HepG2 (cell line): Measurements from ENCODE around the gene KRTAP5-4. TPM values are rescaled to one million over a fixed set of nuclear protein-coding genes. Genes with fewer than 3 reads are reported as not detected.
A peak's percentile ranks its signal among the peaks of the same experiment; 100 is the strongest.

Source experiments
- FOXJ3 ChIP-seq: sonication (generic); formaldehyde crosslinking; IDR thresholded peaks from 2 replicates; pipeline ENCODE4 v1.4.0; 2020; ENCODE audit warnings: missing genetic modification reagents, mild to moderate bottlenecking, borderline replicate concordance
- GLMP ChIP-seq: sonication (generic); formaldehyde crosslinking; IDR thresholded peaks from 2 replicates; pipeline ENCODE4 v1.9.0; 2021; ENCODE audit warnings: missing genetic modification reagents, mild to moderate bottlenecking, borderline replicate concordance
- IKZF4 ChIP-seq: sonication (generic); formaldehyde crosslinking; IDR thresholded peaks from 2 replicates; pipeline ENCODE4 v1.5.1; 2020; ENCODE audit warnings: borderline replicate concordance, mild to moderate bottlenecking, low read depth, missing genetic modification reagents; ENCODE audit errors: not compliant biosample characterization
- IKZF5 ChIP-seq: IDR thresholded peaks from 2 replicates; pipeline ENCODE4 v1.6.1; 2018; ENCODE audit warnings: missing genetic modification reagents, mild to moderate bottlenecking, missing compliant biosample characterization
- KLF12 ChIP-seq: sonication (generic); formaldehyde crosslinking; IDR thresholded peaks from 2 replicates; pipeline ENCODE4 v1.4.0; 2020; ENCODE audit warnings: missing genetic modification reagents, borderline replicate concordance
- MED8 ChIP-seq: sonication (generic); formaldehyde crosslinking; IDR thresholded peaks from 2 replicates; pipeline ENCODE4 v1.8.1; 2023; ENCODE audit warnings: mild to moderate bottlenecking, missing genetic modification reagents; ENCODE audit not compliant: insufficient replicate concordance
- REST ChIP-seq, 2 experiments: IDR thresholded peaks; 2 replicates each; pipeline ENCODE4 v1.6.1; 2011 to 2012; ENCODE audit warnings: low read length in 2 of 2, borderline replicate concordance in 1 of 2, low read depth in 1 of 2, mild to moderate bottlenecking in 1 of 2, moderate library complexity in 1 of 2
- TARDBP ChIP-seq: sonication (generic); formaldehyde crosslinking; IDR thresholded peaks from 2 replicates; pipeline ENCODE4 v1.8.0; 2022; ENCODE audit warnings: mild to moderate bottlenecking, missing genetic modification reagents
- UBTF ChIP-seq: sonication (generic); formaldehyde crosslinking; IDR thresholded peaks from 2 replicates; pipeline ENCODE4 v1.4.0; 2020; ENCODE audit warnings: mild to moderate bottlenecking, missing genetic modification reagents
- USF2 ChIP-seq, 2 experiments: sonication (generic) in 1 of 2; formaldehyde crosslinking in 1 of 2; IDR thresholded peaks; 2 replicates each; pipeline versions ENCODE4 v1.5.1 to v1.6.1; 2011 to 2020; ENCODE audit warnings: borderline replicate concordance in 1 of 2, low read depth in 1 of 2, low read length in 1 of 2, mild to moderate bottlenecking in 1 of 2, missing genetic modification reagents in 1 of 2, moderate library complexity in 1 of 2
- YEATS2 ChIP-seq: sonication (generic); formaldehyde crosslinking; IDR thresholded peaks from 2 replicates; pipeline ENCODE4 v1.4.0; 2020; ENCODE audit warnings: missing genetic modification reagents, borderline replicate concordance
- ZBTB38 ChIP-seq: sonication (generic); formaldehyde crosslinking; IDR thresholded peaks from 2 replicates; pipeline ENCODE4 v1.5.1; 2020; ENCODE audit warnings: mild to moderate bottlenecking, missing genetic modification reagents
- ZNF292 ChIP-seq: sonication (generic); formaldehyde crosslinking; IDR thresholded peaks from 2 replicates; pipeline ENCODE4 v1.8.1; 2022; ENCODE audit warnings: mild to moderate bottlenecking, low read depth, missing genetic modification reagents, borderline replicate concordance
- ZNF329 ChIP-seq: sonication (generic); formaldehyde crosslinking; IDR thresholded peaks from 2 replicates; pipeline ENCODE4 v1.9.0; 2021; ENCODE audit warnings: low read depth, mild to moderate bottlenecking, missing genetic modification reagents
- ZNF354B ChIP-seq: sonication (generic); formaldehyde crosslinking; IDR thresholded peaks from 2 replicates; pipeline ENCODE4 v1.8.0; 2022; ENCODE audit warnings: mild to moderate bottlenecking, missing genetic modification reagents
- ZNF879 ChIP-seq: sonication (generic); formaldehyde crosslinking; IDR thresholded peaks from 2 replicates; pipeline ENCODE4 v1.8.1; 2023; ENCODE audit warnings: missing genetic modification reagents
- polyA plus RNA-seq, 8 experiments: library from polyadenylated mRNA; depleted of rRNA in 3 of 8; stranded (reverse) in 7 of 8; unstranded in 1 of 8; fragments of >200 nt; fragmentation: Illumina TruSeq in 4 of 8; extraction: Trizol in 4 of 8; gene quantifications; 2 replicates each; pipeline versions ENCODE4 v1.2.1 to v1.2.3, GENCODE V29; 2011 to 2016; ENCODE audit warnings: low read depth in 4 of 8, missing spikeins in 1 of 8, mixed read lengths in 1 of 8; ENCODE audit not compliant: insufficient read depth in 1 of 8
- total RNA-seq, 5 experiments: library from RNA; depleted of rRNA; stranded (reverse); fragments of >200 nt; fragmentation: Illumina TruSeq; extraction: Trizol; gene quantifications; 2 replicates each; pipeline ENCODE4 v1.2.3, GENCODE V29; 2016; ENCODE audit warnings: low read depth in 1 of 5

KRTAP5-4 gene
- total and polyA plus RNA-seq, 2 of the 13 experiments (the other 11 are each of a cell fraction or from before 2014, with no cell fraction given), result not detected

GRCh38 chr11:1654388-1655167 is 32.6 kb upstream of the KRTAP5-4 start (continued):
- TF ChIP-seq UBTF (CRISPR knock-in tag), result peak; percentile 77
- TF ChIP-seq ZNF329 (CRISPR knock-in tag), result no peak
- no peak; the same call in 1 of the 2 replicates for TF ChIP-seq FOXJ3 (CRISPR knock-in tag)
- peak; percentile 20 for TF ChIP-seq IKZF4 (CRISPR knock-in tag)
- TF ChIP-seq TARDBP (CRISPR knock-in tag), result 0 out of 2 replicates have a peak, but pooled peaks have one; percentile 43
- TF ChIP-seq ZNF292, result no peak
- peak; percentile 97 for TF ChIP-seq MED8
- no peak for TF ChIP-seq ZNF354B
- TF ChIP-seq REST (IDR thresholded peaks at IDR 0.05; ENCODE audit: borderline replicate concordance in 1 of 2, low read depth in 1 of 2, low read length in 2 of 2), result no peak
- peak; percentile 66; the same call in 1 of the 2 replicates for TF ChIP-seq IKZF5 (CRISPR knock-in tag)
- peak; percentile 60; the same call in 1 of the 2 replicates for TF ChIP-seq ZBTB38 (CRISPR knock-in tag)
- TF ChIP-seq YEATS2, result no peak
- TF ChIP-seq GLMP (CRISPR knock-in tag), result no peak
- no peak for TF ChIP-seq USF2 (IDR thresholded peaks at IDR 0.05; ENCODE audit: low read depth, low read length)
- no peak for TF ChIP-seq USF2 (CRISPR knock-in tag; IDR thresholded peaks at IDR 0.05; ENCODE audit: borderline replicate concordance)
- TF ChIP-seq ZNF879 (CRISPR knock-in tag), result no peak
- no peak for TF ChIP-seq KLF12 (CRISPR knock-in tag)
